Osteoblast (primary cell): ENCODE results near the gene SPEG. TPM values are rescaled to one million over a fixed set of nuclear protein-coding genes. Genes with fewer than 3 reads are reported as not detected.

ENCODE experiments used
- DNase-seq: peaks from one replicate; pipeline ENCODE4 v3.0.0; 2011; ENCODE audit warnings: low spot score, mixed read lengths; ENCODE audit not compliant: insufficient read length; ENCODE audit errors: missing footprints
- H2AFZ ChIP-seq: 2 replicates; pipeline ENCODE4 v1.6.0; 2011; ENCODE audit warnings: mild to moderate bottlenecking, low read length
- H3K27ac ChIP-seq: 2 replicates; pipeline ENCODE4 v1.5.1; 2011; ENCODE audit warnings: mild to moderate bottlenecking, low read depth, low read length, moderate library complexity
- H3K27me3 ChIP-seq: 2 replicates; pipeline ENCODE4 v1.6.0; 2012; ENCODE audit warnings: mild to moderate bottlenecking, control low read depth, inconsistent platforms, low read length, moderate library complexity; ENCODE audit not compliant: insufficient read depth
- H3K36me3 ChIP-seq: 2 replicates; pipeline ENCODE4 v1.5.1; 2011; ENCODE audit warnings: mild to moderate bottlenecking, low read length, control low read depth, moderate library complexity; ENCODE audit not compliant: insufficient read depth
- H3K4me1 ChIP-seq: 2 replicates; pipeline ENCODE4 v1.5.1; 2011; ENCODE audit warnings: mild to moderate bottlenecking, low read length, control low read depth, moderate library complexity; ENCODE audit not compliant: insufficient read depth
- H3K4me2 ChIP-seq: 2 replicates; pipeline ENCODE4 v1.6.0; 2011; ENCODE audit warnings: mild to moderate bottlenecking, low read length; ENCODE audit not compliant: insufficient read depth
- H3K4me3 ChIP-seq: fragments of 200-600 bp; sonication (generic); 3 replicates; pipeline ENCODE4 v1.5.1; 2012; ENCODE audit warnings: mild to moderate bottlenecking, low read length, inconsistent platforms; ENCODE audit not compliant: insufficient read depth
- H3K79me2 ChIP-seq: 2 replicates; pipeline ENCODE4 v1.6.0; 2012; ENCODE audit warnings: mild to moderate bottlenecking, low read length, control low read depth, inconsistent platforms; ENCODE audit not compliant: insufficient read depth
- H3K9me3 ChIP-seq: 2 replicates; pipeline ENCODE4 v1.5.1; 2011; ENCODE audit warnings: low read depth, low read length, control low read depth
- H4K20me1 ChIP-seq: 2 replicates; pipeline ENCODE4 v1.6.0; 2012; ENCODE audit warnings: mild to moderate bottlenecking, low read length, control low read depth; ENCODE audit not compliant: insufficient read depth
- total RNA-seq: library from RNA; depleted of rRNA; stranded (reverse); fragments of >200 nt; gene quantifications from 2 replicates; pipeline ENCODE4 v1.2.3, GENCODE V29; 2012
- TF ChIP-seq, protein P1 (sequence below): IDR thresholded peaks from 2 replicates; pipeline ENCODE4 v1.5.1; 2011; ENCODE audit warnings: mild to moderate bottlenecking, low read depth, low read length, moderate library complexity; ENCODE audit errors: extremely low read depth

Gene SPEG
- total RNA-seq, 1 donor: 26.4 TPM

GRCh38 chr2:219425238-219426067 is 9.2 kb upstream of the SPEG start:
- Histone ChIP-seq H3K4me2 (no peak overlapping the region), H2AFZ (no peak overlapping the region), H3K27ac (peak overlapping the region; percentile 62), H4K20me1 (no peaks in the 10 kb centered on the region), H3K27me3 (no peaks in the 10 kb centered on the region), H3K4me1 (peaks cover 15% of the 10 kb centered on the region), H3K36me3 (no peaks in the 10 kb centered on the region), H3K79me2 (no peaks in the 10 kb centered on the region), H3K4me3 (no peak overlapping the region), H3K9me3 (no peaks in the 10 kb centered on the region)
- TF ChIP-seq, protein P1, sequence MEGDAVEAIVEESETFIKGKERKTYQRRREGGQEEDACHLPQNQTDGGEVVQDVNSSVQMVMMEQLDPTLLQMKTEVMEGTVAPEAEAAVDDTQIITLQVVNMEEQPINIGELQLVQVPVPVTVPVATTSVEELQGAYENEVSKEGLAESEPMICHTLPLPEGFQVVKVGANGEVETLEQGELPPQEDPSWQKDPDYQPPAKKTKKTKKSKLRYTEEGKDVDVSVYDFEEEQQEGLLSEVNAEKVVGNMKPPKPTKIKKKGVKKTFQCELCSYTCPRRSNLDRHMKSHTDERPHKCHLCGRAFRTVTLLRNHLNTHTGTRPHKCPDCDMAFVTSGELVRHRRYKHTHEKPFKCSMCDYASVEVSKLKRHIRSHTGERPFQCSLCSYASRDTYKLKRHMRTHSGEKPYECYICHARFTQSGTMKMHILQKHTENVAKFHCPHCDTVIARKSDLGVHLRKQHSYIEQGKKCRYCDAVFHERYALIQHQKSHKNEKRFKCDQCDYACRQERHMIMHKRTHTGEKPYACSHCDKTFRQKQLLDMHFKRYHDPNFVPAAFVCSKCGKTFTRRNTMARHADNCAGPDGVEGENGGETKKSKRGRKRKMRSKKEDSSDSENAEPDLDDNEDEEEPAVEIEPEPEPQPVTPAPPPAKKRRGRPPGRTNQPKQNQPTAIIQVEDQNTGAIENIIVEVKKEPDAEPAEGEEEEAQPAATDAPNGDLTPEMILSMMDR: no peak
- peak; percentile 53 for DNase-seq

- Histone ChIP-seq H2AFZ (no peak overlapping the region), H4K20me1 (no peaks in the 10 kb centered on the region), H3K36me3 (no peaks in the 10 kb centered on the region), H3K4me2 (no peak overlapping the region), H3K4me1 (peaks cover 15% of the 10 kb centered on the region), H3K9me3 (no peaks in the 10 kb centered on the region), H3K4me3 (no peak overlapping the region), H3K27me3 (no peaks in the 10 kb centered on the region), H3K79me2 (no peaks in the 10 kb centered on the region), H3K27ac (no peak overlapping the region)
- TF ChIP-seq, protein P1: no peak
- DNase-seq: peak; percentile 38
Measured at GRCh38 chr2:219426068-219426443, 8.6 kb upstream of the SPEG start.

GRCh38 chr2:219426534-219427136 is 8.0 kb upstream of the SPEG start:
- Histone ChIP-seq H3K36me3 (no peaks in the 10 kb centered on the region), H3K4me2 (no peak overlapping the region), H4K20me1 (no peaks in the 10 kb centered on the region), H3K9me3 (no peaks in the 10 kb centered on the region), H3K27me3 (no peaks in the 10 kb centered on the region), H3K4me3 (no peak overlapping the region), H3K4me1 (peaks cover 15% of the 10 kb centered on the region), H2AFZ (no peak overlapping the region), H3K79me2 (no peaks in the 10 kb centered on the region), H3K27ac (no peak overlapping the region)
- TF ChIP-seq, protein P1: no peak
- no peak for DNase-seq

DNA sequence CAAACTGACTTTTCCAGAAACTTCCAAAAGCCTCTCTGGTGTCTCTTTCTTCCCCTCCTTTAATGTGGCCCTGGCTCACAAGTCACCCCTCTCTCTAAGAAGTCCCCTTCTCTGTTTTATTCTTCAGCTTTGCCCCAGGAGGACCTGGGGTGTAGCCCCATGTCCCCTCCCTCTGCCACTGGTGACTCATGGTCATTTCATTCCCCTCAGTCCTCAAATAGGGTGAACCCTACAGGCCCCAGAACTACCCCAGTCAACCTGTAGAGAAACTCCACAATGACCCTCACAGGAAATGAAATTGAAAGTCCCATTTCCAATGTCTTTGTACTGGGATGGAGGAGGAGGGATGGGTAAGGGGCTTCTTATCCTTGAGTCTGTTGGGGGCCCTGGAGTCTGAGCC is 6.2 kb upstream of the SPEG start:
- H3K4me1 ChIP-seq: peaks cover 15% of the 10 kb centered on the region
- no peak overlapping the region for H3K4me3 ChIP-seq
- H3K27me3 ChIP-seq: no peaks in the 10 kb centered on the region
- H3K27ac ChIP-seq: no peak overlapping the region
- no peaks in the 10 kb centered on the region for H3K9me3 ChIP-seq
- no peaks in the 10 kb centered on the region for H3K36me3 ChIP-seq
- TF ChIP-seq, protein P1: no peak
- DNase-seq: peak; percentile 70
- no peaks in the 10 kb centered on the region for H3K79me2 ChIP-seq
- H4K20me1 ChIP-seq: no peaks in the 10 kb centered on the region
- H2AFZ ChIP-seq: peak overlapping the region; percentile 2
- no peak overlapping the region for H3K4me2 ChIP-seq
